ENCODE measurements around the gene MSLN. TPM values are rescaled to one million over a fixed set of nuclear protein-coding genes. Genes with fewer than 3 reads are reported as not detected.

MSLN gene
- under 0.01 and 0.12 TPM in 2 replicates for total RNA-seq

GRCh38 chr16:760545-761343 lies at the start of gene MSLN:
Gene MSLN (plus strand): TSS chr16:760734. CDS start chr16:762681, 1,947 bp downstream.

DNA sequence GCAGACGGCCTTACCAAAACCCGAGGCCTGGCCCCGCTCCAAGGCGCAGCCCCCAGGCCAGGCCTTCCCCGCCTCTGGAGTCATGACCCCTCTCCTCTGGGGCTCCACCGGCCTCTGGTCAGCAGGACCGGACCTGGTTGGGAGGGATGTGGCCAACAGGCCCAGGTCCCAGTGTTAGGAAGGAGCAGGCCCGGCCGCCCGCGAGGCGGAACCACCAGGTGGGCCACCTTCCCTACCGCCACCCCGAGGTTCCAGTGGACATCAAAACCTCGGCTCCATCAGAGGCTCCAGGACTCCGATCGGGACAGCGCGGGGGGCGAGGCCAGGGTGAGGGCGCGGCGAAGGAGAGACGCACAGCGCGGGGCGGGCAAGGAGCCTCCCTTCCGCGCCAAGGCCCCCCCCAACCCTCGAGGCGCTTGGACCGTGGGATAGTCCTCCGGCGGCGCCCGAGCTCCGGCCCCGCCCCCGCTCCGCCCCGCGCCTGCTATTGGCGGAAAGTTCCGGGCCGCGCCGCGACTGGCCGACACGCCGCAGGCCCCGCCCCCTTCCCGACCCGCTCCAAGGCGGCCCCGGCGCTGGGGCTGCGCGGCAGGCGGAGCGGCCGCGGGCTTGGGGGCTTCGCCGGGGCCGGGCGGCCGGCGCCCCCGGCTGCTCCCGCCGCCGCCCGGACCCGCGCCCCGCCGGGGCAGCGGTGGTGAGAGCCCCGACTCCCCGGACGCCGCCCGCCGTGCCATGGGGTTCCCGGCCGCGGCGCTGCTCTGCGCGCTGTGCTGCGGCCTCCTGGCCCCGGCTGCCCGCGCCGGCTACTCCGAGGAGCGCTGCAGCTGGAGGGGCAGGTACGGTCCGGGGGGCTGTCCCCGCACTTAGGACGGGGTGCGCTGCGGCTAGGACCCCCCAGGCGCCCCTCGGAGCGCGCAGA lies 45.7 kb upstream of the MSLN start, which contains the start of gene METRN:
Gene METRN, plus strand, starts transcription at position 561 of the 919 bp plus-strand sequence. Its CDS starts 172 bp downstream, at position 733.

DNA sequence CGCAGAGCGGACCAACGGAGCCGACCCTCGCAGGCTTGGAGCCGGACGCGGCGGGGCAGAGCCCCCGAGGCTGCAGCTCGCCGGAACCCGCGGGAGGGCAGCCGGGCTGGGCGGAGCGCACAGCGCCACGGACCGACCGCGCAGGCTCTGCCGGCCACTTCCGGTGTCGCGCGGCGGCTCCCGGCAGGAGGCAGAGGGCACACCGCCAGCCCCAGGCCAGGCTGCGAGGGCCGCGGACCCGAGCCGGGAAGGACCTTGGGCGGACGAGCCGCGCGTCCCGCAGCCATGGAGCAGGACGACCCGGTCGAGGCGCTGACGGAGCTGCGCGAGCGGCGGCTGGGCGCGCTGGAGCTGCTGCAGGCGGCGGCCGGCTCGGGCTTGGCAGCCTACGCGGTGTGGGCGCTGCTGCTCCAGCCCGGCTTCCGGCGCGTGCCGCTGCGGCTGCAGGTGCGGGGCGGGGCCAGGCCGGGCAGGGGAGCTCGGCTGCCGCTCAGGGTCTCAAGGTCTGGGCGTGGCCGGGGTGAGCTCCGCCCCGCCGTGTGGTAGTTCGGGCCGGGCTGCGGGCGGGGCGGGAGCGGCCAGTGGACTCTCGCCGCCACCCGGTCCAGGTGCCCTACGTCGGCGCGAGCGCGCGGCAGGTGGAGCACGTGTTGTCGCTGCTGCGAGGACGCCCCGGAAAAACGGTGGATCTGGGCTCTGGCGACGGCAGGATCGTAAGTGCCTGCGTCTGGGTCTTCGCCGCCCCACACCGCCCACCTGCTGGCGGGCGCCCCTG lies 39.4 kb upstream of the MSLN start, which contains the start of gene ANTKMT:
Gene ANTKMT, plus strand, starts transcription at position 157 of the 775 bp plus-strand sequence. Its CDS starts 129 bp downstream, at position 286.

DNA sequence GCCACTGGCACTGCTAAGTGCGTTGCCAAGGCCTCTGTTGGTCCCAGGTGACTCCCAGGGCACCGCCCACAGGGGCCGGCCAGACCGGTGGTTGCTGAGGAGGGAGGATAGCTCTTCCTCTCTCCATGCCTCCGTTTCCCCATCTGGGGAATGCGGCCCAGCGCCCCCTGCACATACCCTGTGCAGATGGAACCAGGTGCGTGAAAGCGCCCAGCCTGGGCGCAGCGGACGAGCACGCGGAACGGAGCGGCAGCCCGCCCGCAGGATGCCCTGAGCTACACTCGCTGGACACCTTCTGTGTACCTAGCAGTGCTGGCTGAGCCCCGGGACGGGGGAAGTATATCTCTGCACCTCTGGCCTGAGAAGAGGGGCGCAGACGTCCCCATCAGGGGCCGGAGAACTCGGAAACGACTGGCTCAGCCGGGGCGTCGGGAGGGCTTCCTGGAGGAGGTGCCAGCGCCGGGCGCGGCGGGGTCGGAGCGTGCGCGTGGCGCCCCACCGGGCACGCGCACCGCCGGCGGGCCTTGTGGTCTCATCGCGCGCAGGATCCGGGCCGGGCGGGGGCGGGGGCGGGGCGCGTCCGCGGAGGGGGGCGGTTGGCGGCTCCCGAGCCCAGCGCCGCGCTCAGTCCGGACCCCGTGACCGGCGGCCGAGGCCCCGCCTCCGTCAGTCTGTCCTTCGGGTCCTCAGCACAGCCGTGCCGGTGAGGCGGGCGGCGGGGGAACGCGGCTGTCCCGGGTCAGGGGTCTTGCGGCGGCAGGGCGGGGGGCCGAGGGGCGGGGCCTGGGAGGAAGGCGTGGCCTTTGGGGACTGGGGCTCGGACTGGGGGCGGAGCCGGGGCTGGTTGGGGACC lies 33.9 kb upstream of the MSLN start, which contains the start of the genes CCDC78 and HAGHL:
Gene CCDC78, minus strand, starts transcription at position 6 of the 853 bp plus-strand sequence. CDS start 76 bp downstream, outside the sequence.
Gene HAGHL, plus strand, starts transcription at position 669 of the 853 bp plus-strand sequence. CDS start 404 bp downstream, outside the sequence.

GRCh38 chr16:740764-741505 lies 19.6 kb upstream of the MSLN start, which contains the start of gene CIAO3:
Gene CIAO3 (minus strand): TSS chr16:740997. CDS start chr16:740985, 12 bp downstream.

DNA sequence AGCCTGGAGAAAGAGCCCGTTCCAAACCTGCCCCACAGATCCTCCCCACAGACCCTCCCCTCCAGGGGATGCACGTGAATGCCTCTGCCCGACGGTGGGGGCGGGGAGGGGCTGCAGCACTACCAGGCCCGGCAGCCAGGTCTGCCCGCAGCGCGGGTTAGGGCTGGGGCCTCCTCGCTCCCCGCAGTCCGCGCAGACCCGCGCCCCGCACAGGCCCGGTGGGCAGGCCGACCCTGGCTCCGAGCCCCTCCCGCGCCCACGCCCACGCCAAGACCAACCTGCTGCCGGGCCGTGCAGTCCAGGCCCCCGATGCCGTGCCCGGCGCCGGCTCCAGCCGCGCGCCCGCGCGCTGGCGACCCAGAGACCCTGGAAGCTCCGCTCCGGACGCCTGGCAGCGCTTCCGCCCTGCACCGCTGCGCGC lies 27.5 kb downstream of the MSLN start, which contains the start of gene RPUSD1:
Gene RPUSD1, minus strand, starts transcription at position 404 of the 421 bp plus-strand sequence. CDS start 644 bp downstream, outside the sequence.

GRCh38 chr16:788399-789126 lies 28.0 kb downstream of the MSLN start, which contains the start of gene CHTF18:
Gene CHTF18 (plus strand): TSS chr16:788620. CDS start chr16:788685, 65 bp downstream.

DNA sequence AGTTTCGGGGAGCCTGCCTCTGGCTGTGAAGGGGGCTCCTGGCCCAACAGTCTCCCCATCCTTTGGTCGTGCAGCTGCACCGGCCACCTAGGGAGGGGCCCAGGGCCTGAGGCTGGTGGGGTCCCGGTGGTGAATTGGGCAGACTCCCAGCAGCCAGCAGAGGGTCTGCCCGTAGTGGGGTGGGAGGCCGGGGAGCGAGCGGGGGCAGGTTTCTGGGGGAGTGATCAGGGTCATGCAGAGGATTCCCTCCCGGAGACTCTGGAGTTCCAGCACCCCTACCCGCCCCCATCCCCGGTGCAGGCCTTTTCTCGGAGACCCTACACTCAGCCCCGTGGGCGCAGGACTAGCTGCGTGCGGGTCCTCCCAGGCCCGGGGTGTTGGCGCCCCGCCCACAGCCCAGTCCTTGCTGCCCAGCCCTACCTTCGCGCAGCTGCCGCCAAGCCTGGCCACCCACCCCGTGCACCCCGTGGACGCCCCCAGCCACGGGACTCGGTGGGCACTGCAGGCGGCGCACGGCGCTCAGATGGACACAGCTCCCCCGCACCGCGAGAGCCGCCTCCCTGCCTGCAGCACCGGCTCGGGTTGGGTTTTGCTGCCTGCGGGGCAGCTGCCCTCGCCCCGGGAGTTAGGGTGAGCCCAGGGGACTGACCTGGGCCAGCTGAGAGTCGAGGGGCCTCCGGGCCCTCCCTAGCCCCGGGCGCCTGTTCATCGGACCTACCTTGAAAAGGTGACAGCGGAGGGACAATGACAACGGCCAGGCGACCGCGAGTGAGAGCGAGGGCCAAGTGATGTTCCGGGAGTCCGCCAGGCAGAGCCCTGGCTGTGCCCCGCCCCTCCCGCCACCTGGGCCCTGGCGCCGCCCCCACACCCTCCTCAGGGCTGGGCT lies 39.7 kb downstream of the MSLN start, which contains the start of gene GNG13:
Gene GNG13, minus strand, starts transcription at position 787 of the 886 bp plus-strand sequence. CDS start 1,657 bp downstream, outside the sequence.

Other genes with a start within 250 kb of the MSLN start
- 41.7 and 58.5 TPM in 2 replicates for gene CAPN15, start 233.0 kb upstream of the MSLN start, total RNA-seq
- gene PRR35, start 200.3 kb upstream of the MSLN start, total RNA-seq: 0.11 TPM in 1 of 2 replicates, not detected in the other
- 1.8 and 2.0 TPM in 2 replicates for gene NHLRC4, start 193.7 kb upstream of the MSLN start, total RNA-seq
- gene PIGQ, start 190.8 kb upstream of the MSLN start, total RNA-seq: 27.9 and 35.5 TPM in 2 replicates
- gene RAB40C, start 170.7 kb upstream of the MSLN start, total RNA-seq: 15.1 and 18.0 TPM in 2 replicates
- 0.25 and 0.33 TPM in 2 replicates for gene WFIKKN1, start 129.7 kb upstream of the MSLN start, total RNA-seq
- 69.9 and 100 TPM in 2 replicates for gene METTL26, start 124.4 kb upstream of the MSLN start, total RNA-seq
- gene MCRIP2, start 118.9 kb upstream of the MSLN start, total RNA-seq: 12.2 and 17.4 TPM in 2 replicates
- 14.6 and 22.6 TPM in 2 replicates for gene WDR90, start 111.4 kb upstream of the MSLN start, total RNA-seq
- 46.5 and 57.7 TPM in 2 replicates for gene RHOT2, start 92.6 kb upstream of the MSLN start, total RNA-seq
- 2.9 and 5.9 TPM in 2 replicates for gene RHBDL1, start 85.1 kb upstream of the MSLN start, total RNA-seq
- 135 and 164 TPM in 2 replicates for gene STUB1, start 80.3 kb upstream of the MSLN start, total RNA-seq
- gene JMJD8, start 76.4 kb upstream of the MSLN start, total RNA-seq: 26.1 and 34.5 TPM in 2 replicates
- 5.5 and 6.2 TPM in 2 replicates for gene WDR24, start 70.3 kb upstream of the MSLN start, total RNA-seq
- gene FBXL16, start 54.9 kb upstream of the MSLN start, total RNA-seq: 0.37 and 0.44 TPM in 2 replicates
- gene METRN, start 45.6 kb upstream of the MSLN start, total RNA-seq: 47.1 and 79.5 TPM in 2 replicates
- gene ANTKMT, start 39.6 kb upstream of the MSLN start, total RNA-seq: 42.5 and 43.4 TPM in 2 replicates
- gene CCDC78, start 34.3 kb upstream of the MSLN start, total RNA-seq: 4.2 and 4.8 TPM in 2 replicates
- gene HAGHL, start 33.6 kb upstream of the MSLN start, total RNA-seq: 21.7 and 29.0 TPM in 2 replicates
- gene CIAO3, start 19.7 kb upstream of the MSLN start, total RNA-seq: 35.2 and 35.3 TPM in 2 replicates
- 20.6 and 26.0 TPM in 2 replicates for gene RPUSD1, start 27.6 kb downstream of the MSLN start, total RNA-seq
- 13.5 and 36.5 TPM in 2 replicates for gene CHTF18, start 27.9 kb downstream of the MSLN start, total RNA-seq
- not detected in 2 replicates for gene GNG13, start 40.0 kb downstream of the MSLN start, total RNA-seq
- 21.9 and 23.9 TPM in 2 replicates for gene LMF1, start 210.2 kb downstream of the MSLN start, total RNA-seq
- under 0.01 and 0.22 TPM in 2 replicates for gene SOX8, start 221.0 kb downstream of the MSLN start, total RNA-seq